T47D (cell line): ENCODE results near the gene NFKB1.

Experiments used
- DNase-seq, 2 experiments: peaks; one replicate each; pipeline versions ENCODE4 v3.0.0 to v3.0.0-alpha.2; 2011 to 2012; ENCODE audit warnings: low read depth in 1 of 2, low spot score in 1 of 2
- JUND ChIP-seq: IDR thresholded peaks from 2 replicates; pipeline ENCODE4 v1.6.1; 2012; ENCODE audit warnings: low read depth
- in situ Hi-C: cut with HindIII; loops from 2 replicates; pipeline ENCODE4 v1.10.0; 2016; ENCODE audit warnings: low sequenced_read_pairs, low pct_unique_long_range_greater_than_20kb

Gene NFKB1, protein sequence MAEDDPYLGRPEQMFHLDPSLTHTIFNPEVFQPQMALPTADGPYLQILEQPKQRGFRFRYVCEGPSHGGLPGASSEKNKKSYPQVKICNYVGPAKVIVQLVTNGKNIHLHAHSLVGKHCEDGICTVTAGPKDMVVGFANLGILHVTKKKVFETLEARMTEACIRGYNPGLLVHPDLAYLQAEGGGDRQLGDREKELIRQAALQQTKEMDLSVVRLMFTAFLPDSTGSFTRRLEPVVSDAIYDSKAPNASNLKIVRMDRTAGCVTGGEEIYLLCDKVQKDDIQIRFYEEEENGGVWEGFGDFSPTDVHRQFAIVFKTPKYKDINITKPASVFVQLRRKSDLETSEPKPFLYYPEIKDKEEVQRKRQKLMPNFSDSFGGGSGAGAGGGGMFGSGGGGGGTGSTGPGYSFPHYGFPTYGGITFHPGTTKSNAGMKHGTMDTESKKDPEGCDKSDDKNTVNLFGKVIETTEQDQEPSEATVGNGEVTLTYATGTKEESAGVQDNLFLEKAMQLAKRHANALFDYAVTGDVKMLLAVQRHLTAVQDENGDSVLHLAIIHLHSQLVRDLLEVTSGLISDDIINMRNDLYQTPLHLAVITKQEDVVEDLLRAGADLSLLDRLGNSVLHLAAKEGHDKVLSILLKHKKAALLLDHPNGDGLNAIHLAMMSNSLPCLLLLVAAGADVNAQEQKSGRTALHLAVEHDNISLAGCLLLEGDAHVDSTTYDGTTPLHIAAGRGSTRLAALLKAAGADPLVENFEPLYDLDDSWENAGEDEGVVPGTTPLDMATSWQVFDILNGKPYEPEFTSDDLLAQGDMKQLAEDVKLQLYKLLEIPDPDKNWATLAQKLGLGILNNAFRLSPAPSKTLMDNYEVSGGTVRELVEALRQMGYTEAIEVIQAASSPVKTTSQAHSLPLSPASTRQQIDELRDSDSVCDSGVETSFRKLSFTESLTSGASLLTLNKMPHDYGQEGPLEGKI

DNA sequence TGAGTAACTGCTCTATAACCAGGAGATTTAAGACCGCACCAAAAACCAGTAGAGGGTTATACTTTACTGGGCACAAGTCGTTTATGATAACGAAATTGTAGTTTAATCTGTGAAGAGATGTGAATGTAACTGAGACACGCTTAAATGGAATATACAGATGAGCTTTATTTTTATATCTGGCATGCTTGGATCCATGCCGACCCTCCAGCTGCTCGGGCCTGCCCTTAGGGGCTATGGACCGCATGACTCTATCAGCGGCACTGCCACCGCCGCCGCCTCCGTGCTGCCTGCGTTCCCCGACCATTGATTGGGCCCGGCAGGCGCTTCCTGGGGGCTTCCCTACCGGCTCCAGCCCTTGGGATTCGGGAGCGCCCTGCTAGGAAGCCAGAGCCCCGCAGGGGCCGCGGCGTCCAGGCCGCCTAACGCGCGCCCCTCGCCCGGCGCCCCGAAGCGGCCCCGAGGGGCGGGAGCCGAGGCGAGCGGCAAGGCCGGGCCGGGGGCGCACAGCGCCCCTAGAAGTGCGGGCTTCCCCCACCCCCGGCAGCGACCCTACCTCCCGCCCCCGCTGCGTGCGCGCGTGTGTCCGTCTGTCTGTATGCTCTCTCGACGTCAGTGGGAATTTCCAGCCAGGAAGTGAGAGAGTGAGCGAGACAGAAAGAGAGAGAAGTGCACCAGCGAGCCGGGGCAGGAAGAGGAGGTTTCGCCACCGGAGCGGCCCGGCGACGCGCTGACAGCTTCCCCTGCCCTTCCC is at the start of gene NFKB1:
TSS of gene NFKB1 (plus strand) at position 664 of the 751 bp plus-strand sequence. CDS start 24,160 bp downstream, outside the sequence.
- in situ Hi-C loops, result no loop called here
- TF ChIP-seq JUND, result no peak
- DNase-seq, result peak; percentile 18 to 73

DNA sequence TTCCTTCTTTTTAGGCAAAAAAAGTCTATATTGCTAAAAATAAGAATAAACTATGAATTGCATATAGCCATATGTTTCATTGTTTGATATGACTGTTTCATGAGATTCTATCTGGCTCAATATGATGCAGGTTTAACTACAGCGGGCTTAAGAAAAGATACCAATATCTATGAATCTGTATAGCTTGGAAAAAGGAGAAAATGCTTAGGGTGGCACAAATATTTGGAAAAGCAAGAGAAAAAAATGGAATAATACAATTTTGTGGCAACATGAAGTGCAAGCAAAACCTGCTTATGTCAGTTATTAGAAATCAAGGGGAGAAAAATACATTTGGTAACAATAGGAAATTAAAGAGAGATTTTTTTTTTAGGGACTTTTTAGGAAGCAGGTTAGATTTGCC is 48.3 kb upstream of the NFKB1 start:
- no peak for TF ChIP-seq JUND
- DNase-seq, result no peak
- in situ Hi-C loops, result no loop called here

DNA sequence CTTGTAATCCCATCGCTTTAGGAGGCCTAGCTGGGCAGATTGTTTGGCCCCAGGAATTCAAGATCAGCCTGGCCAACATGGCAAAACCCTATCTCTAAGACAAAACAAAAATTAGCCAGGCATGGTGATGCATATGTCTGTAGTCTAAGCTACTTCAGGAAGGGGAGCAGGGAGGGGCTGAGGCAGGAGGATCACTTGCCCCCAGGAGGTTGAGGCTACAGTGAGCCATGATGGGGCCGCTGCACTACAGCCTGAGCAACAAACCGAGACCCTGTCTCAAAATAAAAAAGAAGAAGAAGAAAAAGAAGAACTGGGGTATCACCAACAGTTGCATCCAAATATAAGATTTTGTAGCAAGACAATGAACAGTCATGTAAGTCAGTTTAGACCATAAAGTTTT is 47.3 kb upstream of the NFKB1 start:
- in situ Hi-C loops, result no loop called here

DNA sequence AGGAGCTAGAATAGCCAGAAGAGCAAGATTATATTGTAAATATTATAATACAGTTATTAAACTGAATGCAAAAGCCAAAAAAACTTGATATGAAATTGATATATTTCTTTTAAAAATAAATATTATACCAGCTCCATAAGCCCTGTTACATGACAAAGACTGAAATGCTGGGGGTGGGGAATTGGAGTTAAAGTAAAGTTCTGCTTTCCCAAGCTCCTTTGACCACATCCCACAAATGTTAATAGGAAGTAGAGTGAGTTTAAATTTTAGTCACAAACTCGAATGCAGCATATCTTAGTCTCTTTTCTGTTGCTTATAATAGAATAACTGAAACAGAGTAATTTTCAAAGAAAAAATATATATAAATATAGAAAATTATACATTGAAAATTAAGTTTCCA is 46.9 kb upstream of the NFKB1 start:
- no peak for TF ChIP-seq JUND
- no peak for DNase-seq
- in situ Hi-C loops, result no loop called here

More for the DNA sequence above, 47.3 kb upstream of the NFKB1 start:
- DNase-seq, result no peak
- TF ChIP-seq JUND, result no peak

DNA sequence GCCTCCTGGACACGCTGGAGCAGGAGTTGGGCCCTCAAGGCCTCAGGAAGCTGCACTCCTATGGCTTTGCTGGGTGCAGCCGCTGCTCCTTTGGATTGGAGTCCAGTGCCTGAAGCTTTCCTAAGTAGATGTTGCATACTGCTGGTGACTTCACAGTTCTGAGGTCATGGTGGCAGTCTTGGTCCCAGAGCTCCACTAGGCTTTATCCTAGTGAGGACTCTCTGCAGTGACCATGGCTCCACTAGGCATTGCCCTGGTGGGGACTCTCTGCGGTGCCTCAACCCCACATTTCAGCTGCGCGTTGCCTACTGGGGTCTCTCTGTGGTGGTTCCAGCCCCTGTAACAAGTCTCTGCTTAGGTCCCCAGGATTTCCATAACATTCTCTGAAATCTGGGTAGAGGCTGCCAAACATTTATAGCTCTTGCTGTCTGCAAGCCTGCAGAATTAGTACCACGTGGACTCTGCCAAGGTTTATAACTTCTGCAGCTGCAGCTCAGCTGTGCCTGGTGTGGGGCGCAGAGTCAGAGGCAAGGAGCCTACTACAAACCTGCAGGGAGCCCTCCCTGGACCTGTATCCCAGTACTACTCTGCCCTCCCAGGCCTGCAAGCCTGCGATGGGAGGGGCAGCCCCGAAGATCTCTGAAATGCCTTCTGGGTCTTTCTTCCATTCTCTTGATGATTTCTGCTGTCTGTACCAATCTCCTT is 46.0 kb upstream of the NFKB1 start:
- in situ Hi-C loops, result no loop called here
- DNase-seq, result no peak
- TF ChIP-seq JUND, result no peak

DNA sequence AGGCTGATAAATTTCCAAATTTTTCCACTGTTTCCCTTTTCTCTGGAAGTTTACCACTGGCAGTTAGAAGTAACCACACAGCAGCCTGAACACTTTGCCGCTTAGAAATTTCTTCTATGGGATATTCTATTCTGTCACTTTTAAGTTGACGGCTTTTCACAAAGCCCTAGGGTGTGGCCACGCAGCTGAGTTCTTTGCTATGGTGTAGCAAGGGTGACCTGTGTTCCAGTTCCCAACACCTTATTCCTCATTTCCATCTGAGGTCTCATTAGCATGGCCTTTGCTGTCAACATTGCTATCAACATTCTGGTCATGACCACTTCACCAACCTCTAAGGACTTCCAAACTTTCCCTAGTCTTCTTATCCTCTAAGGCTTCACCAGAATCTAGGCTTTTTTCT is 45.4 kb upstream of the NFKB1 start:
- in situ Hi-C loops, result no loop called here
- no peak for DNase-seq
- no peak for TF ChIP-seq JUND

DNA sequence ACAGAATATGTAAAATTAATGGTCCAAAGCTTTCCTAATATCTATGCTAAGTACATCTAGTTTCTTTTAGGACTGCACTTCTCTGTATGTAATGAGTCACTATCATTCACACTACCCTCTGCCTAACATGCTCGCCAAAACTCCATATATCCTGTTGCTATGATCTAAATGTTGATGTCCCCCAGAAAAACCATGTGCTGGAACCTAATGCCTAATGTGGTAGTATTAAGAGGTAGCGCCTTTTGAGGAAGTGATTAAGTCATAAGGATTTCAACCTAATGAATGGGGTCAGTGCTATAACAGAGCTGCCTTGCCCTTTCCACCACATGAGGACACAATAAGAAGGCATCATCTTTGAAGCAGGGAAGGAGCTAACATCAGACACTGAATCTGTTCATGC is 34.9 kb upstream of the NFKB1 start:
- no peak for TF ChIP-seq JUND
- no peak for DNase-seq
- in situ Hi-C loops, result no loop called here

DNA sequence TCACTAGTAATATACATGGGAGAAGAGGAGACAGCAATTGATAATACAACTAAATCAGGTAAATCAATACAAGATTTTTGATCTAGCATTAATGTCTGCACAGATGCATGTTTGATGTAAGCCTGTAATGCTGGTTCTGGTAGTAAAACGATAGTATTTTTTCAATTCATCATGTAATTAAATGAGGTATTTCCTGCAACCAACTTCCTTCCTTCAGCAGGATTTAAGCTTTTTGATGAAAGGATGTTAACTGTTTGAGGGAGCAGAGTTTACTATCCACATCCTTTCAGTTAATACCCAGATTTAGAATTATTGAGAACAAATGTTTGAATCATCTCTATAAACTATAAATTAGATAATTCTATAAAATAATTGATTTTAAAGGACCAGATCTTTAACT is 31.4 kb upstream of the NFKB1 start:
- in situ Hi-C loops, result no loop called here
- DNase-seq, result no peak
- no peak for TF ChIP-seq JUND

DNA sequence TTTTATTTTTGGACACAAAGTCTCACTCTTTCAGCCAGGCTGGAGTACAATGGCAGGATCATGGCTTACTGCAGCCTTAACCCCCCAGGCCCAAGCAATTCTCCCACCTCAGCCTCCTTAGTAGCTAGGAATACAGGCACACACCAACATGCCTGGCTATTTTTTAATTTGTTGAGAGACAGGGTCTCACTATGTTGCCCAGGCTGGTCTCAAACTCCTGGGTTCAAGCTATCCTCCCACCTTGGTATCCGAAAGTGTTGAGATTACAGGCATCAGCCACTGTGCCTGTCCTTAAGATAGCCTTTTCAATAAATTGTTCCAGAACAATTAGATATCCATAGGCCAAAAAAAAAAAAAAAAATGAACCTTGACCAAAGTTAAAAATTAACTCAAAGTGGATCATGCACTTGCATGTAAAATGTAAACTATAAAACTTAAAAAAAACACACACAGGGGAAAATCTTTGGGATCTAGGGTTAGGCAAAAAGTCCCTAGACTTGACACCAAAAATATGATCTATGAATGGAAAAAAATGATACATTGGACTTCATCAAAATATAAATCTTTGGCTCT is 28.6 kb upstream of the NFKB1 start:
- TF ChIP-seq JUND, result no peak
- in situ Hi-C loops, result no loop called here
- DNase-seq, result no peak

DNA sequence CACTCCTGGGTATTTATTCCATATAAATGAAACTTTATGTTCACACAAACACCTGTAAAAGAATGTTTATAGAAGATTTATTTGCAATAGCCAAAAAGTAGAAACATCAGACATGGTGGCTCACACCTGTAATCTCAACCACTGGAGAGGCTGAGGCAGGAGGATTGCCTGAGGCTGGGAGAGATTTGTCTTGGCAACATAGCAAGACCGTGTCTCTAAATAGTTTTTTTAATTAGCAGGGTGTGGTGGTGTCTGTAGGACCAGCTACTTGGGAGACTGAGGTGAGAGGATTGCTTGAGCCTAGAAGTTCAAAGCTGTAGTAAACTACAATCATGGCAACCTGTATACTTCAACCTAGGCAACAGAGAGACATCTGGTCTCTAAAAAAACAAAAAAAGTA is 27.7 kb upstream of the NFKB1 start:
- no peak for DNase-seq
- in situ Hi-C loops, result no loop called here
- TF ChIP-seq JUND, result no peak

DNA sequence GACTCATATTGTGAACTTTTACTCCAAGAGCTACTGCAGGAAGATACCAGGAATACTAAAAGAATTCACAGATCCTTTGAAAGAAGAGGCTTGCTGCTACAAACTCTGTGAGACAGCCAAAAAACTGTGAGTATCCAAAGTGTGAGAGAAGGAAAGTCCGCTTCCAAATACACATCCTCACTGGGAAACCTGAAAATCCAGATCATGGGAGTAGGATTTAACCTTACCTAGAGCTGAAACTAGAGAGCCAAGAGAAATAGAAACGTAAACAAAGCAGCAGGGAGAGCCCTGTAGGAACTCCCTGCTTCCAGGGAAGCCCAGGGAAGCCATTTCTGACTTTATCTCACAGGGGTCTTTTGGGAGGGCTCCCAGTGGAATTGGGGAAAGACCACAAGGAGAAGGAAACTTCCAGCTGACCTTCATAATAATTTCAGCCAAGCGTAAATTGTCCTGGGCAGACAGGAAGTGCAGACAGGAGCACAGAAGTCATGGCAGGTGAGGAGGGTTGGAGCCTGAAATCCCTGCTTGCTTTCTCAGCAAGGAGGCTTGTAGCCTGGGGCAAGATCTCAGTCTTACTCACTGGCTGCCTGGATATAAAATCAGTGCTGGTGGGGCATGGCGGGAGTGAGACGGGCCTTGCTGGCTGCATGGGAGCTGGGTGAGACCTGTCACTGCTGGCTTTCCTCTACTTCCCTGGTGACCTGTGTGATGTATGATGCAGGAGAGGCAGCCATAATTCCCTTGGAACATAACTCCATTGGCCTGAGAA is 26.2 kb upstream of the NFKB1 start:
- no peak for TF ChIP-seq JUND
- peak in 1 of 2 experiments; percentile 69 for DNase-seq
- in situ Hi-C loops, result no loop called here
